Stimulated activated naive B cell treated with anti-CD40 and anti-IgM and Interleukin-4, amounts not matched to agents 10 μg/mL and 1 μg/mL and 100 μg/mL, for 72 hours (primary cell): Measurements from ENCODE around the gene AGPAT4.
"Not testable (repeated sequence)": the region's sequence is repeated elsewhere in the genome, so short reads cannot be mapped to it uniquely, and the experiment has no call there.

ENCODE experiments used
- ATAC-seq, 2 donors: fragments of 150-1000 bp; cut with Tn5 transposase; replicated peaks; 2 replicates each; pipeline ENCODE4 v1.10.0; 2021; ENCODE audit warnings: moderate library complexity in 1 of 2
- DNase-seq: peaks from one replicate; pipeline ENCODE4 v3.0.0; 2021
- H3K27ac Mint-ChIP-seq: one replicate; pipeline ENCODE4 v1.8.0; 2022; ENCODE audit warnings: mild to moderate bottlenecking, mixed read lengths
- H3K27me3 Mint-ChIP-seq, 2 donors: one replicate each; pipeline ENCODE4 v1.8.0; 2022; ENCODE audit warnings: mixed read lengths in 2 of 2
- H3K36me3 Mint-ChIP-seq, 2 donors: one replicate each; pipeline ENCODE4 v1.8.0; 2022; ENCODE audit warnings: mixed read lengths in 2 of 2, mild to moderate bottlenecking in 1 of 2
- H3K4me1 Mint-ChIP-seq, 2 donors: one replicate each; pipeline ENCODE4 v1.8.0; 2022; ENCODE audit warnings: mixed read lengths in 2 of 2, mild to moderate bottlenecking in 1 of 2
- H3K4me3 Mint-ChIP-seq, 2 donors: one replicate each; pipeline ENCODE4 v1.8.0; 2022; ENCODE audit warnings: mild to moderate bottlenecking in 2 of 2, mixed read lengths in 2 of 2, moderate library complexity in 1 of 2
- H3K9me3 Mint-ChIP-seq, 2 donors: one replicate each; pipeline ENCODE4 v1.8.0; 2022; ENCODE audit warnings: mixed read lengths in 2 of 2, mild to moderate bottlenecking in 1 of 2

Gene AGPAT4

DNA sequence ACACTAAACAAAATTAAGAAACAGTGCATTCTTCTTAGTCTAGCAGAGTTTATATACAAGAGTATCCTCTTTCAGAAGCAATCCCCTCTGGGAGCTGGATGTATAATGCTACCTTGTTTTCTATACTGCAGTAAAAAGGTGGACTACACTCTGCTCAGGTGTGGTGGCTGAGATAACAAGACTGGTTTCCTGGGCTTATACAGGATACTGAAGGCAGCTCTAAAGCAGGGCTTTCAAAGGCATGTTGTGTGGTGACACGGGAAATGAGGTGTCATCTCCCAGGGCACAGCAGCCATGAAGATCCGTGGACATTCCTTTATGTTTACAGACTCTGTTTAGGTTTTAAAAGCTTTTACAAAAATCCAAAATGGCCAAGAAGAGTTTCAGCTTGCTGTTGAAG is 145.6 kb downstream of the AGPAT4 start:
- DNase-seq = no peak
- H3K27me3 Mint-ChIP-seq = no peaks in the 10 kb centered on the region
- no peak overlapping the region for H3K27ac Mint-ChIP-seq
- peaks cover 61 to 74% of the 10 kb centered on the region in 2 donors for H3K36me3 Mint-ChIP-seq
- peaks cover 0 to 13% of the 10 kb centered on the region in 2 donors for H3K4me1 Mint-ChIP-seq
- no peak for ATAC-seq
- no peak overlapping the region for H3K4me3 Mint-ChIP-seq
- peaks cover 6 to 10% of the 10 kb centered on the region in 2 donors for H3K9me3 Mint-ChIP-seq

GRCh38 chr6:161127071-161127740 is 146.7 kb downstream of the AGPAT4 start:
- ATAC-seq = no peak
- H3K27me3 Mint-ChIP-seq = no peaks in the 10 kb centered on the region
- H3K27ac Mint-ChIP-seq = no peak overlapping the region
- H3K9me3 Mint-ChIP-seq = peaks cover 8 to 11% of the 10 kb centered on the region in 2 donors
- H3K36me3 Mint-ChIP-seq = peaks cover 67 to 80% of the 10 kb centered on the region in 2 donors
- no peak overlapping the region for H3K4me3 Mint-ChIP-seq
- peaks cover 0 to 13% of the 10 kb centered on the region in 2 donors for H3K4me1 Mint-ChIP-seq
- no peak for DNase-seq

- DNase-seq = no peak
- Mint-ChIP-seq H3K27me3 (no peaks in the 10 kb centered on the region), H3K9me3 (peaks cover 15 to 18% of the 10 kb centered on the region in 2 donors), H3K36me3 (peaks cover 79 to 96% of the 10 kb centered on the region in 2 donors), H3K27ac (no peak overlapping the region), H3K4me1 (peaks cover 2 to 6% of the 10 kb centered on the region in 2 donors), H3K4me3 (no peak overlapping the region)
- ATAC-seq = no peak
These were observed 148.3 kb downstream of the AGPAT4 start for GRCh38 chr6:161125591-161125990.

DNA sequence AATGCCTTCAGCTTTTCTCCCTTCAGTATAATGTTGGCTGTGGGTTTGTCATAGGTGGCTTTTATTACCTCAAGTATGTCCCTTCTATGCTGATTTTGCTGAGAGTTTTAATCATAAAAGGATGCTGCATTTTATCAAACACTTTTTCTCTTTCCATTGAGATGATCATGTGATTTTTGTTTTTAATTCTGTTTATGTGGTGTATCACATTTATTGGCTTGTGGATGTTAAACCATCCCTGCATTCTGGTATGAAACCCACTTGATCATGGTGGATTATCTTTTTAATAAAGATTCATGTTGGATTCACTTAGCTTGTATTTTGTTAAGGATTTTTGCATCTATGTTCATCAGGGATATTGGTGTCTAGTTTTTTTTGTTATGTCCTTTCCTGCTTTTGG is 150.5 kb downstream of the AGPAT4 start:
- H3K27me3 Mint-ChIP-seq, H3K4me1 Mint-ChIP-seq, DNase-seq, ATAC-seq, H3K4me3 Mint-ChIP-seq, H3K27ac Mint-ChIP-seq: not testable (repeated sequence)
- H3K9me3 Mint-ChIP-seq = peaks cover 19 to 22% of the 10 kb centered on the region in 2 donors
- peaks cover 84 to 96% of the 10 kb centered on the region in 2 donors for H3K36me3 Mint-ChIP-seq

GRCh38 chr6:161117942-161118341 is 155.9 kb downstream of the AGPAT4 start:
- Mint-ChIP-seq H3K27me3 (no peaks in the 10 kb centered on the region), H3K36me3 (peaks cover 67 to 85% of the 10 kb centered on the region in 2 donors), H3K9me3 (peaks cover 11 to 12% of the 10 kb centered on the region in 2 donors), H3K4me3 (no peak overlapping the region), H3K4me1 (peaks cover 14 to 22% of the 10 kb centered on the region in 2 donors), H3K27ac (no peak overlapping the region)
- DNase-seq (no peak), ATAC-seq (no peak)

DNA sequence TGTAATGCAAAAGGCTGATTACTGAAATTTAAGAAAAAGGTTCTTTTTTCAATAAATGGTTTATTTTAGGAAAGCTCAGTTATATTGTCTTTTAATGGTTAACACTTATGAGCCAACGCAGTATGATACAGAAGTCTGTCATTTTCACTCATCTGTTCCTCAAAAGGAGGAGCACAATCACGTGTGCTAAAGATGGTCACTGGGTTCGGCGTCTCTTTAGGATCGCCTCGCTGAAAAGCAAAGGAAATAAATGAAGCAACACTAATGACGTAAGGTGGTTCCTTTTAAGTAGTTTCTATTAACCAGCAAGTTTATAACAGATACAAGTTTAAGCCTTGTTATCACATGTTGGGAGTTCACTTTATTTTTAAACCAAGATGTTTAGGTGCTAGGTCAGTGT is 156.6 kb downstream of the AGPAT4 start:
- H3K9me3 Mint-ChIP-seq = peaks cover 11 to 12% of the 10 kb centered on the region in 2 donors
- ATAC-seq = no peak

GRCh38 chr6:161116554-161116953 is 157.3 kb downstream of the AGPAT4 start:
- Mint-ChIP-seq H3K9me3 (peaks cover 7% of the 10 kb centered on the region in 2 donors), H3K36me3 (peaks cover 63 to 82% of the 10 kb centered on the region in 2 donors), H3K27me3 (no peaks in the 10 kb centered on the region), H3K4me3 (no peak overlapping the region), H3K4me1 (peaks cover 14 to 26% of the 10 kb centered on the region in 2 donors), H3K27ac (peak overlapping the region; percentile 14)
- DNase-seq = no peak
- no peak for ATAC-seq

More for the DNA sequence above, 156.6 kb downstream of the AGPAT4 start:
- no peak overlapping the region for H3K27ac Mint-ChIP-seq
- peaks cover 66 to 85% of the 10 kb centered on the region in 2 donors for H3K36me3 Mint-ChIP-seq
- H3K27me3 Mint-ChIP-seq = no peaks in the 10 kb centered on the region
- H3K4me3 Mint-ChIP-seq = no peak overlapping the region
- peaks cover 14 to 22% of the 10 kb centered on the region in 2 donors for H3K4me1 Mint-ChIP-seq
- DNase-seq = no peak

DNA sequence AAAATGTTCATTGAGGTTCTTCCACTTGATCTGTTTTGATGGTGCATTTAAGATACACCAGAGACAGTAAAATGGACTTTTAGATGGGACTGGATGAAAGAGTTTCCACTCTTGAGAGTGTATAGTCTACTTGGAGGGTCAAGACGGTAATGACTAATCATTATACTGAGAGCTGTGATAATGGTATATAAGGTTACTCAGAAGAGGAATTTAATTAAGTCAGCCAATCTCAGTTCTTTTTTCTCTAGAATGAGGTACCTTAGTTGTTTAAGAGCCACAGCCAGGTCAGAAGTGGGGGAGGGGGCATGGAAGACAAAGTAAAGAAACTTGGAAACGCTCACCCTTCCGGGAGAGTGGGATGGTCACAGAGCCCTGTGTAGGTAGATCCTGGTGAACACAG is 158.4 kb downstream of the AGPAT4 start:
- DNase-seq = no peak
- H3K27ac Mint-ChIP-seq = peak overlapping the region; percentile 27
- H3K36me3 Mint-ChIP-seq = peaks cover 64 to 81% of the 10 kb centered on the region in 2 donors
- peak; percentile 86 to 92 for ATAC-seq
- peaks cover 11 to 29% of the 10 kb centered on the region in 2 donors for H3K4me1 Mint-ChIP-seq
- no peaks in the 10 kb centered on the region for H3K27me3 Mint-ChIP-seq
- no peak overlapping the region for H3K4me3 Mint-ChIP-seq
- H3K9me3 Mint-ChIP-seq = peaks cover 3% of the 10 kb centered on the region in 2 donors

DNA sequence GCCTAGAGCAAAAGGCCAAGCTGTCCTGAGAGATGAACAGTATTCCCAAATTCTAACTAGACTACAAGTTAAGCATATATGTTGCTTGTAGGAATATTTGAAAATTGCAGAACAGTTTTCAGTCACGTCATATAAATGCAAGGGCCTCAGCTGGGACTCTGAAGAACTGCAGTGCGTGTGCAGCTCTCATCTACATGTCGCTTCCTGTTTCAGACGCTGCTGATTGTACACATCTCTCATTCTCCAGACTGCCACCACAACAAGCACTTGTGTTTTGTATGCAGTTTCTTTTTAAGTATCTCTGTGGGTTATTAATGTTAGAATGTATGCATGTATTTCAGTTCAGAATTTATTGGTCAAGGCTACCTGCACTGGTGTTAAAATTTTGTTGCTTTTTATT is 162.6 kb downstream of the AGPAT4 start:
- H3K4me3 Mint-ChIP-seq = no peak overlapping the region
- DNase-seq (no peak), ATAC-seq (no peak)
- peaks cover 10 to 31% of the 10 kb centered on the region in 2 donors for H3K4me1 Mint-ChIP-seq
- H3K27me3 Mint-ChIP-seq = no peaks in the 10 kb centered on the region
- H3K36me3 Mint-ChIP-seq = peaks cover 59 to 69% of the 10 kb centered on the region in 2 donors
- no peak overlapping the region for H3K27ac Mint-ChIP-seq
- no peaks in the 10 kb centered on the region for H3K9me3 Mint-ChIP-seq

GRCh38 chr6:161110028-161110779 is 163.7 kb downstream of the AGPAT4 start:
- no peak overlapping the region for H3K27ac Mint-ChIP-seq
- H3K9me3 Mint-ChIP-seq = no peaks in the 10 kb centered on the region
- ATAC-seq = peak; percentile 63 to 84
- H3K36me3 Mint-ChIP-seq = peaks cover 56 to 69% of the 10 kb centered on the region in 2 donors
- H3K4me1 Mint-ChIP-seq = peaks cover 0 to 20% of the 10 kb centered on the region in 2 donors
- H3K27me3 Mint-ChIP-seq = no peaks in the 10 kb centered on the region
- no peak for DNase-seq
- no peak overlapping the region for H3K4me3 Mint-ChIP-seq

DNA sequence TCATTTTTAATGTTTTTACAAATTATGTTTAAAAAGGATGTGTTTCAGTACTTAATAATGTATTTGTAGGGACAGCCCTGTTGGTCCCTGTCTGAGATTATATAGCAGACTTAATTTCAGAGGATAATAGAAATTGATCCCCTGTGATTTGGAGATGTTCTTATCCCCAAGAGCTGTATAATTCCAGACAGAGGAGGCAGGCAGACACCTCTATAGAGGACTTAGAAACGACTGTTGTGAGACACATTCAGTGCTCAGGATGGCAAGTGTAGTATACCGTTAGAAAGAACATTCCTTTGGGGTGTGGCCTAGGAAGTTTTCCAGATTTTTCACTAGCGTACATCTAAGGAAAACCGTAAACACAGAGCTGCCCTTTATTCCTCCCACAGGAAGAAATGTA is 164.5 kb downstream of the AGPAT4 start:
- H3K9me3 Mint-ChIP-seq = no peaks in the 10 kb centered on the region
- no peak for ATAC-seq
- H3K4me3 Mint-ChIP-seq = no peak overlapping the region
- H3K4me1 Mint-ChIP-seq = peaks cover 0 to 19% of the 10 kb centered on the region in 2 donors
- H3K27ac Mint-ChIP-seq = no peak overlapping the region
- peaks cover 57 to 66% of the 10 kb centered on the region in 2 donors for H3K36me3 Mint-ChIP-seq
- no peak for DNase-seq
- H3K27me3 Mint-ChIP-seq = no peaks in the 10 kb centered on the region

- Mint-ChIP-seq H3K9me3 (no peaks in the 10 kb centered on the region), H3K36me3 (peaks cover 59 to 66% of the 10 kb centered on the region in 2 donors), H3K4me3 (no peak overlapping the region), H3K27me3 (no peaks in the 10 kb centered on the region), H3K27ac (no peak overlapping the region), H3K4me1 (peaks cover 0 to 19% of the 10 kb centered on the region in 2 donors)
- ATAC-seq (no peak), DNase-seq (no peak)
These were observed 164.9 kb downstream of the AGPAT4 start for GRCh38 chr6:161108916-161109315.

DNA sequence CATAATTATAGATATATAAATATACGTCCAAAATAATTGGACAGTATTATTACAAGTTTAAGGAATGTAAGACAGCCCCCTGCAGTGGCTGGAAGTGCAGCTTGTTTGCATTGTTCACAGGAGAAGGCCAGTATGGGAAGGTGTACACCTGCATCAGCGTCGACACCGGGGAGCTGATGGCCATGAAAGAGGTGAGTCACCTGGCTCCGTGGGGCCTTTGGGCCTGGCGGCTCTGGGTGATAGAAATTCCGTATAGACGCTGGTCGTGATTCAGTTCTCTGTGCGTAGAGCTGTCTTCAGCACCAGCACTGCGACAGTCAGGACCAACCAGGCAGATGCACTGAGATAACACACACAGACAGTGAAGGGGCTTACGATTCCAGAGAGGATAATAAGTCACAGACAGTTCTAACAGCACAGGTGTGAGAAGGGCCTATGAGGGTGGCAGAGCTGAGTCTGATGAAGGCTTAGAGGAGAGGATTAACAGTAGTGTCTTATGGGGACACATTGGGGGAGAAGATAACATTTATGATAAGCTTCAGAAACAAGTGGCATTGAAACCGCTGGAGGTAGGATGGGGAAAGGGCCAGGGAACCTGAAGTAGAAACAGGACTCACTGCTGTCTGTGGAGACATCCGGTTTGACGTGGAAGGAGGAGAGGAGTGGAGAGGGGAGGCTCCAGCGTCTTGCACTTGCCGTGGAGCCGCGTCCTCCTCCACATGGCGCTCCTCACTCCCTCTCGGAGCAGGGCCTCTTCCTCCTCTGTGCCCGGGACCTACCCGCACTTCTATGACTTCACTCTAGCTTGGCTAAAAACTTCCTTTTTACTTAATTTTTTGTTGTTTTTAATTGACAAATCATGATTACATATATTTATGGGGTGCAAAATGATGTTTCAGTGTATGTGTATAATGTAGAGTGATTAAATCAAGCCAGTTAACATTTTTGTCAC is 165.8 kb downstream of the AGPAT4 start:
- Mint-ChIP-seq H3K9me3 (no peaks in the 10 kb centered on the region), H3K27ac (no peak overlapping the region), H3K4me1 (peaks cover 0 to 19% of the 10 kb centered on the region in 2 donors), H3K36me3 (peaks cover 63 to 70% of the 10 kb centered on the region in 2 donors), H3K27me3 (no peaks in the 10 kb centered on the region), H3K4me3 (no peak overlapping the region)
- ATAC-seq (no peak), DNase-seq (no peak)

DNA sequence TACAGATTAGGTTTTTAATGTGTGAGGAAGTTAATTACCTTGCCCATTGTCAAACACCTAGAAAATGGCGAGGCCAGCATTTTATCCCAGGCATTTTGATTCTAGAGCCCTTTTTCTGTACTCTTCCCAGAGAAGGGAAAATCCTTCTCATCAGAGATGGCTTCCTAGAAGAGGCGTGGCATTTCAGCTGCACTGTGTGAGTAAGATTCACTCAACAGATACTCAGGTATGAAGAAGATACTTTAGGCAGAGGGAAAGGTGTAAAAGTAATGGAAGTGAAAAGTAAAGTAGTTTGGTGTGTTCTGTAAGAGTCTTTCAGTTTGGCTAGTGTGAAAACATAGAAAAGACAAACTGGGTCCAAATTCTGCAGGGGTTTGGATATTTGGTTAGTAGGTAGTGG is 168.5 kb downstream of the AGPAT4 start:
- DNase-seq = no peak
- no peaks in the 10 kb centered on the region for H3K9me3 Mint-ChIP-seq
- H3K4me3 Mint-ChIP-seq = no peak overlapping the region
- ATAC-seq = no peak
- H3K36me3 Mint-ChIP-seq = peaks cover 44 to 56% of the 10 kb centered on the region in 2 donors
- no peaks in the 10 kb centered on the region for H3K27me3 Mint-ChIP-seq
- H3K27ac Mint-ChIP-seq = no peak overlapping the region
- H3K4me1 Mint-ChIP-seq = peaks cover 0 to 8% of the 10 kb centered on the region in 2 donors
